GM12878 (cell line): ENCODE measurements around the gene PTPN13. TPM values are rescaled to one million over a fixed set of nuclear protein-coding genes. Genes with fewer than 3 reads are reported as not detected.

Experiments
- ATAC-seq: fragments of 200-7000 bp; cut with Tn5 transposase; 3 replicates; pipeline ENCODE4 v1.9.1; 2020; ENCODE audit warnings: mild to moderate bottlenecking, moderate library complexity
- BruUV-seq: library from RNA; stranded (reverse); fragments of 400-500 nt; replicated peaks from 2 replicates; lab custom pipeline; 2021; lab: Mats Ljungman, UMichigan
- CTCF ChIA-PET: fragments of 300-600 bp; sonication (Branson Sonifier 250); formaldehyde crosslinking; extraction: SDS; loops from one replicate; lab custom pipeline; 2021; ENCODE audit warnings: inconsistent platforms; lab: Yijun Ruan, JAX
- POLR2A ChIA-PET: fragments of 350-600 bp; formaldehyde crosslinking; extraction: SDS; loops from one replicate; lab custom pipeline; 2021; ENCODE audit warnings: inconsistent platforms; lab: Charles Lee
- RAD21 ChIA-PET: fragments of 300-600 bp; sonication (Branson Sonifier 250); formaldehyde crosslinking; loops from one replicate; lab custom pipeline; 2023; ENCODE audit warnings: antibody characterized with exemption; ENCODE audit not compliant: unreplicated experiment; lab: Charles Lee
- SMC1A ChIA-PET: fragments of 300-600 bp; sonication (Branson Sonifier 250); formaldehyde crosslinking; loops from one replicate; lab custom pipeline; 2023; ENCODE audit not compliant: unreplicated experiment, uncharacterized antibody; lab: Charles Lee
- DNase-seq: peaks from one replicate; pipeline ENCODE4 v3.0.0-alpha.2; 2011; ENCODE audit warnings: low read depth, low spot score
- FAIRE-seq: peaks from 3 replicates; lab custom pipeline; 2011; peaks lifted over from hg19 to GRCh38; lab: Jason Lieb, UNC
- H2AFZ ChIP-seq: 2 replicates; pipeline ENCODE4 v1.6.0; 2011; ENCODE audit warnings: low read depth, low read length, control low read depth; ENCODE audit not compliant: control insufficient read depth
- H3K27ac ChIP-seq: 2 replicates; pipeline ENCODE4 v1.5.1; 2011; ENCODE audit warnings: control low read depth; ENCODE audit not compliant: control insufficient read depth, insufficient read depth
- H3K27me3 ChIP-seq, 2 experiments: replicated peaks in 1 of 2; 2 replicates each; pipeline versions ENCODE4 v1.6.0 to v1.6.1; 2011; ENCODE audit warnings: low read length in 1 of 2; ENCODE audit not compliant: control insufficient read depth in 2 of 2, insufficient read depth in 2 of 2
- H3K36me3 ChIP-seq, 2 experiments: 2 replicates each; pipeline ENCODE4 v1.5.1; 2011; ENCODE audit warnings: low read length in 1 of 2; ENCODE audit not compliant: control insufficient read depth in 2 of 2, insufficient read depth in 2 of 2
- H3K4me1 ChIP-seq: 2 replicates; pipeline ENCODE4 v1.6.1; 2011; ENCODE audit warnings: mild to moderate bottlenecking, low read length, moderate library complexity, mixed read lengths; ENCODE audit not compliant: control insufficient read depth, insufficient read depth
- H3K4me2 ChIP-seq: 2 replicates; pipeline ENCODE4 v1.6.0; 2011; ENCODE audit warnings: control low read depth; ENCODE audit not compliant: control insufficient read depth, insufficient read depth
- H3K4me3 ChIP-seq: fragments of 200-600 bp; sonication (generic); 2 replicates; pipeline ENCODE4 v1.5.1; 2016
- H3K79me2 ChIP-seq: 2 replicates; pipeline ENCODE4 v1.6.0; 2011; ENCODE audit warnings: low read length; ENCODE audit not compliant: control insufficient read depth, insufficient read depth
- H3K9ac ChIP-seq: 2 replicates; pipeline ENCODE4 v1.8.0; 2011; ENCODE audit warnings: low read length, control low read depth, mixed read lengths; ENCODE audit not compliant: control insufficient read depth, insufficient read depth
- H3K9me3 ChIP-seq: replicated peaks from 3 replicates; pipeline ENCODE4 v1.5.1; 2011; ENCODE audit warnings: mild to moderate bottlenecking, low read length; ENCODE audit not compliant: control insufficient read depth, insufficient read depth
- H4K20me1 ChIP-seq: 2 replicates; pipeline ENCODE4 v1.6.0; 2011; ENCODE audit not compliant: control insufficient read depth, insufficient read depth
- MAX ChIP-seq: IDR thresholded peaks from 2 replicates; pipeline ENCODE4 v1.6.1; 2012; ENCODE audit warnings: low read depth, low read length, improper control_type of control experiment
- NFIC ChIP-seq: IDR thresholded peaks from 2 replicates; pipeline ENCODE4 v1.6.1; 2012; ENCODE audit warnings: low read depth, mild to moderate bottlenecking, inconsistent platforms, low read length, moderate library complexity
- NKRF ChIP-seq: fragments of 450-650 bp; conservative IDR thresholded peaks from 2 replicates; pipeline ENCODE4 v1.6.1; 2017; ENCODE audit warnings: mild to moderate bottlenecking, moderate library complexity
- POU2F2 ChIP-seq: IDR thresholded peaks from 3 replicates; pipeline ENCODE4 v1.6.1; 2011; ENCODE audit warnings: low read depth, mild to moderate bottlenecking, low read length, borderline replicate concordance
- SIN3A ChIP-seq: IDR thresholded peaks from 2 replicates; pipeline ENCODE4 v1.6.1; 2012; ENCODE audit warnings: low read depth, low read length, improper control_type of control experiment
- SIX5 ChIP-seq: IDR thresholded peaks from 2 replicates; pipeline ENCODE4 v1.6.1; 2011; ENCODE audit warnings: mild to moderate bottlenecking, low read depth, low read length, moderate library complexity; ENCODE audit not compliant: severe bottlenecking
- SMAD5 ChIP-seq: IDR thresholded peaks from 2 replicates; pipeline ENCODE4 v1.6.1; 2016; ENCODE audit warnings: antibody characterized with exemption, low read depth
- WGBS: methylation state at CpG from one replicate; pipeline ENCODE4 v1.1.6; 2016; ENCODE audit warnings: low lambda C conversion rate; ENCODE audit not compliant: insufficient replicate concordance, insufficient coverage; ENCODE audit errors: missing lambda C conversion rate; 5-methylcytosine and 5-hydroxymethylcytosine counted together
- in situ Hi-C: fragments of 300-500 bp; cut with MboI; formaldehyde crosslinking; loops from 9 replicates; pipeline ENCODE4 v1.14.3; 2018; ENCODE audit warnings: mixed read lengths
- intact Hi-C: fragments of 100-400 bp; cut with micrococcal nuclease; formaldehyde crosslinking; loops from one replicate; pipeline ENCODE4 v1.14.2; 2022; ENCODE audit not compliant: unreplicated experiment
- polyA plus RNA-seq, 11 experiments: library from polyadenylated mRNA; depleted of rRNA in 4 of 11; unstranded in 6 of 11; stranded (reverse) in 5 of 11; fragments of >200 nt; fragmentation: Nextera tagmentation in 4 of 11; fragmentation: Illumina TruSeq in 1 of 11; extraction: Ambion mirVana in 4 of 11; extraction: Trizol in 1 of 11; gene quantifications; 1 replicate in 1 of 11; 2 replicates in 10 of 11; pipeline versions ENCODE4 v1.2.1 to v1.2.3, GENCODE V29; 2011 to 2016; ENCODE audit warnings: inconsistent platforms in 2 of 11, missing spikeins in 2 of 11, low read depth in 1 of 11
- total RNA-seq, 4 experiments: library from RNA; depleted of rRNA in 3 of 4; stranded (reverse); fragments of >200 nt in 3 of 4; fragmentation: Illumina TruSeq in 1 of 4; extraction: Trizol in 1 of 4; gene quantifications; 2 replicates each; pipeline versions ENCODE4 v1.2.1 to v1.2.3, GENCODE V29; 2013 to 2021

The PTPN13 gene
- total and polyA plus RNA-seq, 10 of the 15 experiments (the other 5 are each of a cell fraction or from before 2014, with no cell fraction given): 8.5 to 69.4 (median 33.9) TPM

DNA sequence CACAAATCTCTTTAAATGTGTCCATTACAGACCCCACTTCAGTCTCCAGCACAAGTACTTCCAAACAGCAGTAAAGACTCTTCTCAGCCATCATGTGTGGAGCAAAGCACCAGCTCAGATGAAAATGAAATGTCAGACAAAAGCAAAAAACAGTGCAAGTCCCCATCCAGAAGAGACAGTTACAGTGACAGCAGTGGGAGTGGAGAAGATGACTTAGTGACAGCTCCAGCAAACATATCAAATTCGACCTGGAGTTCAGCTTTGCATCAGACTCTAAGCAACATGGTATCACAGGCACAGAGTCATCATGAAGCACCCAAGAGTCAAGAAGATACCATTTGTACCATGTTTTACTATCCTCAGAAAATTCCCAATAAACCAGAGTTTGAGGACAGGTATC is 177.0 kb downstream of the PTPN13 start:
- H3K36me3 ChIP-seq: no peaks in the 10 kb centered on the region; a peak in 1 of 4 replicates
- POLR2A ChIA-PET: interaction anchor here (0.9 kb wide), 1 partner anchor 261 kb away, joined by 3 read pairs; no protein-coding TSS in a partner anchor
- intact Hi-C loops: no loop called here
- SMC1A ChIA-PET: interaction anchor here (0.7 to 1.8 kb wide), 7 partner anchors 11 to 275 kb away, joined by 3 to 5 read pairs (median 3); partner anchors contain the start of gene PTPN13
- no peak for DNase-seq
- no peak for TF ChIP-seq NFIC
- TF ChIP-seq SIX5: no peak
- no peak for TF ChIP-seq NKRF
- TF ChIP-seq SMAD5: no peak
- no peak for TF ChIP-seq MAX
- no peak for TF ChIP-seq POU2F2
- no peak for TF ChIP-seq SIN3A
- TF ChIP-seq, all 136 proteins: peak for 0
- no peak overlapping the region for H3K9ac ChIP-seq
- no peaks in the 10 kb centered on the region for H3K79me2 ChIP-seq
- FAIRE-seq: no peak
- no peak for ATAC-seq
- ChIA-PET CTCF (no interaction called here), RAD21 (no interaction called here)
- in situ Hi-C loops: no loop called here
- H3K4me3 ChIP-seq: no peak overlapping the region
- no peaks in the 10 kb centered on the region for H3K27me3 ChIP-seq
- H3K9me3 ChIP-seq: no peaks in the 10 kb centered on the region
- H3K4me1 ChIP-seq: no peaks in the 10 kb centered on the region
- no peak overlapping the region for H3K27ac ChIP-seq
- WGBS: 0% methylated on average over 1 of the region's 1 CpG
- no peaks in the 10 kb centered on the region for H4K20me1 ChIP-seq
- no TSS peak for BruUV-seq
- no peak overlapping the region for H2AFZ ChIP-seq
- H3K4me2 ChIP-seq: no peak overlapping the region
